Spleen (tissue), 7 donors: ENCODE data around the gene WHRN.

Experiments used
- POLR2A ChIP-seq, 3 donors: fragments of 450-650 bp; IDR thresholded peaks; one replicate each; pipeline ENCODE4 v1.5.1; 2017; ENCODE audit warnings: antibody characterized with exemption in 3 of 3, mild to moderate bottlenecking in 1 of 3
- TF ChIP-seq, protein P1 (sequence below), 11 experiments: fragments of 200-600 bp in 7 of 11; fragments of 450-650 bp in 4 of 11; sonication (generic) in 4 of 11; IDR thresholded peaks in 8 of 11; conservative IDR thresholded peaks in 3 of 11; 1 replicate in 7 of 11; 2 replicates in 4 of 11; pipeline versions ENCODE4 v1.4.0 to v1.8.0; 2016 to 2021; ENCODE audit warnings: antibody characterized with exemption in 11 of 11, inconsistent platforms in 4 of 11, mild to moderate bottlenecking in 1 of 11
- donor health status: DM: no; HTN: no; CAD: no; lungs with moderate emphysema.
- donor health status: DM: no; HTN: no; CAD: no.
- donor health status: DM: no; HTN: no; CAD: no.

DNA sequence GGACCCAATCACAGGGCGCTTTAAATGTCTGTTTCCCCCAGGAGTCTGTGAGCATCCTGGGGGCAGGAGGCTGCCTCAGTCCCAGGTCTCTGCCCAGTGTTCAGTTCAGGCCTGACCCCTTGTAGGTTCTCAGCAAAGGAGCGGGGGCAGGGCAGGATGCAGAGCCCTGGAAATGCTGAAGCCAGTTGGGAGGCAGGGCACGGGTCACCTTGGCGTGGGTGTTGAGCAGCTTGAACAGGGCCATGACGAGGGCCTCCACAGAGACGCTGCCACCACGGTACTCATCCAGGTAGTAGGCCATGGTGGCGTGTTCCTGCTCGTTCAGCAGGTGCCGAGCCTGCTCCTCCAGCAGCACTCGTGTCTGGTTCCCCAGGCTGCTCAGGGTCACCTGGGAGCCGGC is 81.1 kb downstream of the WHRN start:
- TF ChIP-seq, protein P1, sequence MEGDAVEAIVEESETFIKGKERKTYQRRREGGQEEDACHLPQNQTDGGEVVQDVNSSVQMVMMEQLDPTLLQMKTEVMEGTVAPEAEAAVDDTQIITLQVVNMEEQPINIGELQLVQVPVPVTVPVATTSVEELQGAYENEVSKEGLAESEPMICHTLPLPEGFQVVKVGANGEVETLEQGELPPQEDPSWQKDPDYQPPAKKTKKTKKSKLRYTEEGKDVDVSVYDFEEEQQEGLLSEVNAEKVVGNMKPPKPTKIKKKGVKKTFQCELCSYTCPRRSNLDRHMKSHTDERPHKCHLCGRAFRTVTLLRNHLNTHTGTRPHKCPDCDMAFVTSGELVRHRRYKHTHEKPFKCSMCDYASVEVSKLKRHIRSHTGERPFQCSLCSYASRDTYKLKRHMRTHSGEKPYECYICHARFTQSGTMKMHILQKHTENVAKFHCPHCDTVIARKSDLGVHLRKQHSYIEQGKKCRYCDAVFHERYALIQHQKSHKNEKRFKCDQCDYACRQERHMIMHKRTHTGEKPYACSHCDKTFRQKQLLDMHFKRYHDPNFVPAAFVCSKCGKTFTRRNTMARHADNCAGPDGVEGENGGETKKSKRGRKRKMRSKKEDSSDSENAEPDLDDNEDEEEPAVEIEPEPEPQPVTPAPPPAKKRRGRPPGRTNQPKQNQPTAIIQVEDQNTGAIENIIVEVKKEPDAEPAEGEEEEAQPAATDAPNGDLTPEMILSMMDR (IDR thresholded peaks at IDR 0.05 in 8 of 11, conservative IDR thresholded peaks at IDR 0.05 in 3 of 11): no peak
- TF ChIP-seq POLR2A (IDR thresholded peaks at IDR 0.05): no peak
